HEK293 (cell line): ENCODE results near the gene CCNJL.

Experiments
- CTCF ChIA-PET: fragments of 350-600 bp; formaldehyde crosslinking; extraction: SDS; loops from one replicate; lab custom pipeline; 2021; ENCODE audit warnings: antibody characterized with exemption; lab: Yijun Ruan, JAX
- POLR2A ChIA-PET: fragments of 300-600 bp; formaldehyde crosslinking; extraction: SDS; loops from one replicate; lab custom pipeline; 2020; ENCODE audit warnings: antibody characterized with exemption, inconsistent platforms; lab: Yijun Ruan, JAX
- H3K27ac ChIP-seq: fragments of 200-500 bp; sonication (Bioruptor generic); 2 replicates; pipeline ENCODE4 v1.5.1; 2014; ENCODE audit warnings: low read depth, low read length, control low read depth, inconsistent platforms; ENCODE audit errors: extremely low read depth
- H3K36me3 ChIP-seq, 2 experiments: fragments of 200-500 bp in 1 of 2; sonication (Bioruptor generic) in 1 of 2; 1 replicate in 1 of 2; 2 replicates in 1 of 2; pipeline ENCODE4 v1.5.1; 2014 to 2017; ENCODE audit warnings: inconsistent platforms in 2 of 2, low read length in 2 of 2; ENCODE audit not compliant: control insufficient read depth in 2 of 2, insufficient read depth in 1 of 2
- H3K4me1 ChIP-seq: fragments of 200-500 bp; sonication (Bioruptor generic); 2 replicates; pipeline ENCODE4 v1.5.1; 2014; ENCODE audit warnings: mild to moderate bottlenecking, low read length, inconsistent platforms; ENCODE audit not compliant: control insufficient read depth, insufficient read depth
- H3K4me3 ChIP-seq: 2 replicates; pipeline ENCODE4 v1.5.1; 2011; ENCODE audit warnings: low read depth, mild to moderate bottlenecking, control low read depth, low read length, moderate library complexity
- H3K9me3 ChIP-seq: fragments of 200-500 bp; sonication (Bioruptor generic); 2 replicates; pipeline ENCODE4 v1.5.1; 2014; ENCODE audit warnings: low read depth, low read length, inconsistent platforms; ENCODE audit not compliant: control insufficient read depth, insufficient read depth
- CTCF ChIP-seq: fragments of 450-650 bp; formaldehyde crosslinking; IDR thresholded peaks from 2 replicates; pipeline ENCODE4 v1.5.1; 2016; ENCODE audit warnings: missing biosample characterization, missing genetic modification characterization
- HOXD13 ChIP-seq: sonication (generic); formaldehyde crosslinking; IDR thresholded peaks from 2 replicates; pipeline ENCODE4 v1.8.0; 2022; ENCODE audit warnings: missing genetic modification reagents, borderline replicate concordance
- INSM2 ChIP-seq: fragments of 450-650 bp; formaldehyde crosslinking; IDR thresholded peaks from 2 replicates; pipeline ENCODE4 v1.5.1; 2016; ENCODE audit warnings: missing biosample characterization, missing genetic modification characterization
- MYNN ChIP-seq: fragments of 450-650 bp; formaldehyde crosslinking; IDR thresholded peaks from 2 replicates; pipeline ENCODE4 v1.5.1; 2016; ENCODE audit warnings: missing biosample characterization, missing genetic modification characterization, borderline replicate concordance
- MZF1 ChIP-seq: fragments of 450-650 bp; formaldehyde crosslinking; IDR thresholded peaks from 2 replicates; pipeline ENCODE4 v1.5.1; 2017; ENCODE audit warnings: missing biosample characterization, missing genetic modification characterization, borderline replicate concordance
- ZBTB49 ChIP-seq: fragments of 450-650 bp; formaldehyde crosslinking; IDR thresholded peaks from 2 replicates; pipeline ENCODE4 v1.5.1; 2016; ENCODE audit warnings: missing biosample characterization, missing genetic modification characterization, low read depth
- ZNF10 ChIP-seq: fragments of 450-650 bp; formaldehyde crosslinking; IDR thresholded peaks from 2 replicates; pipeline ENCODE4 v1.5.1; 2017; ENCODE audit warnings: missing biosample characterization, missing genetic modification characterization
- ZNF169 ChIP-seq: fragments of 450-650 bp; formaldehyde crosslinking; IDR thresholded peaks from 2 replicates; pipeline ENCODE4 v1.5.1; 2016; ENCODE audit warnings: missing biosample characterization, missing genetic modification characterization
- ZNF18 ChIP-seq: fragments of 450-650 bp; formaldehyde crosslinking; IDR thresholded peaks from 2 replicates; pipeline ENCODE4 v1.5.1; 2016; ENCODE audit warnings: missing biosample characterization, missing genetic modification characterization
- ZNF214 ChIP-seq: fragments of 450-650 bp; formaldehyde crosslinking; IDR thresholded peaks from 2 replicates; pipeline ENCODE4 v1.5.1; 2017; ENCODE audit warnings: missing biosample characterization, mild to moderate bottlenecking, missing genetic modification characterization, borderline replicate concordance
- ZNF433 ChIP-seq: fragments of 450-650 bp; formaldehyde crosslinking; IDR thresholded peaks from 2 replicates; pipeline ENCODE4 v1.5.1; 2016; ENCODE audit warnings: missing biosample characterization, missing genetic modification characterization, low read depth
- ZNF549 ChIP-seq: fragments of 450-650 bp; IDR thresholded peaks from 2 replicates; pipeline ENCODE4 v1.5.1; 2018; ENCODE audit warnings: missing biosample characterization, missing genetic modification characterization, mild to moderate bottlenecking, inconsistent platforms, moderate library complexity
- ZNF624 ChIP-seq: fragments of 450-650 bp; formaldehyde crosslinking; IDR thresholded peaks from 2 replicates; pipeline ENCODE4 v1.5.1; 2017; ENCODE audit warnings: missing biosample characterization, missing genetic modification characterization
- ZNF639 ChIP-seq: fragments of 450-650 bp; formaldehyde crosslinking; IDR thresholded peaks from 2 replicates; pipeline ENCODE4 v1.5.1; 2016; ENCODE audit warnings: missing biosample characterization, missing genetic modification characterization
- ZNF645 ChIP-seq: fragments of 450-650 bp; formaldehyde crosslinking; IDR thresholded peaks from 2 replicates; pipeline ENCODE4; 2016; ENCODE audit warnings: missing biosample characterization, missing genetic modification characterization
- ZNF704 ChIP-seq: fragments of 450-650 bp; formaldehyde crosslinking; IDR thresholded peaks from 2 replicates; pipeline ENCODE4 v1.5.1; 2016; ENCODE audit warnings: missing biosample characterization, missing genetic modification characterization

The CCNJL gene

GRCh38 chr5:160284291-160284873 is 28.0 kb downstream of the CCNJL start:
- no peaks in the 10 kb centered on the region for H3K9me3 ChIP-seq
- ChIA-PET CTCF (interaction anchor here (0.6 to 1.3 kb wide), 2 partner anchors 263 to 264 kb away, joined by 3 to 5 read pairs; no protein-coding TSS in a partner anchor), POLR2A (no interaction called here)
- TF ChIP-seq MZF1 (tag by site-specific recombination) (no peak), HOXD13 (CRISPR knock-in tag) (no peak), ZBTB49 (tag by site-specific recombination) (no peak), CTCF (no peak), ZNF10 (tag by site-specific recombination) (no peak), ZNF169 (tag by site-specific recombination) (no peak), ZNF704 (tag by site-specific recombination) (no peak), ZNF433 (no peak), ZNF214 (no peak), ZNF18 (tag by site-specific recombination) (no peak), ZNF624 (tag by site-specific recombination) (no peak), INSM2 (tag by site-specific recombination) (no peak), ZNF645 (no peak), ZNF639 (no peak), ZNF549 (tag by site-specific recombination) (no peak), MYNN (tag by site-specific recombination) (no peak)
- no peak overlapping the region for H3K4me3 ChIP-seq
- no peaks in the 10 kb centered on the region for H3K4me1 ChIP-seq
- no peaks in the 10 kb centered on the region for H3K36me3 ChIP-seq
- H3K27ac ChIP-seq, result no peak overlapping the region
